IMR-90 (cell line): ENCODE measurements around the gene ACAP1.

Experiments
- BHLHE40 ChIP-seq: fragments of 150-350 bp; IDR thresholded peaks from 2 replicates; pipeline ENCODE4 v1.6.1; 2016; ENCODE audit warnings: mild to moderate bottlenecking, low read depth, low read length
- CEBPB ChIP-seq: IDR thresholded peaks from 2 replicates; pipeline ENCODE4 v1.6.1; 2012; ENCODE audit warnings: low read depth, low read length, improper control_type of control experiment
- CTCF ChIP-seq: conservative IDR thresholded peaks from 2 replicates; pipeline ENCODE4 v1.5.1; 2012; ENCODE audit warnings: mild to moderate bottlenecking, low read depth, low read length, improper control_type of control experiment
- ELK1 ChIP-seq: fragments of 150-350 bp; IDR thresholded peaks from 2 replicates; pipeline ENCODE4 v1.6.1; 2016; ENCODE audit warnings: low read depth, mild to moderate bottlenecking, low read length, moderate library complexity, borderline replicate concordance
- MAFK ChIP-seq: IDR thresholded peaks from 2 replicates; pipeline ENCODE4 v1.6.1; 2012; ENCODE audit warnings: low read depth, low read length, improper control_type of control experiment
- MAZ ChIP-seq: IDR thresholded peaks from 2 replicates; pipeline ENCODE4 v1.6.1; 2012; ENCODE audit warnings: low read depth, mild to moderate bottlenecking, low read length, improper control_type of control experiment, moderate library complexity, borderline replicate concordance
- MXI1 ChIP-seq: IDR thresholded peaks from 2 replicates; pipeline ENCODE4 v1.6.1; 2012; ENCODE audit warnings: low read depth, mild to moderate bottlenecking, low read length, moderate library complexity, borderline replicate concordance
- POLR2A ChIP-seq: IDR thresholded peaks from 2 replicates; pipeline ENCODE4 v1.6.1; 2012; ENCODE audit warnings: mild to moderate bottlenecking, low read depth, low read length
- RAD21 ChIP-seq: IDR thresholded peaks from 2 replicates; pipeline ENCODE4 v1.6.1; 2012; ENCODE audit warnings: low read length, improper control_type of control experiment
- RCOR1 ChIP-seq: IDR thresholded peaks from 2 replicates; pipeline ENCODE4 v1.6.1; 2012; ENCODE audit warnings: mild to moderate bottlenecking, low read length, improper control_type of control experiment; ENCODE audit not compliant: insufficient replicate concordance
- RFX5 ChIP-seq: IDR thresholded peaks from 2 replicates; pipeline ENCODE4 v1.8.0; 2012; ENCODE audit warnings: low read depth, mild to moderate bottlenecking, low read length, moderate library complexity
- SMC3 ChIP-seq: fragments of 150-350 bp; IDR thresholded peaks from 2 replicates; pipeline ENCODE4 v1.6.1; 2016; ENCODE audit warnings: low read depth, mild to moderate bottlenecking, antibody characterized with exemption, low read length, moderate library complexity
- USF2 ChIP-seq: fragments of 150-350 bp; IDR thresholded peaks from 2 replicates; pipeline ENCODE4 v1.6.1; 2017; ENCODE audit warnings: mild to moderate bottlenecking, antibody characterized with exemption, low read length, low read depth

- TF ChIP-seq CTCF (no peak), RAD21 (no peak), USF2 (no peak), RFX5 (no peak), MXI1 (no peak), POLR2A (no peak), MAZ (no peak), SMC3 (no peak), ELK1 (no peak), CEBPB (no peak), RCOR1 (no peak), MAFK (no peak), BHLHE40 (no peak)
Measured at GRCh38 chr17:7292729-7293128, 43.6 kb upstream of the ACAP1 start.
